ENCODE measurements around the gene DNAJC25.
"Not testable (repeated sequence)": the region's sequence is repeated elsewhere in the genome, so short reads cannot be mapped to it uniquely, and the experiment has no call there.

DNAJC25 gene

DNA sequence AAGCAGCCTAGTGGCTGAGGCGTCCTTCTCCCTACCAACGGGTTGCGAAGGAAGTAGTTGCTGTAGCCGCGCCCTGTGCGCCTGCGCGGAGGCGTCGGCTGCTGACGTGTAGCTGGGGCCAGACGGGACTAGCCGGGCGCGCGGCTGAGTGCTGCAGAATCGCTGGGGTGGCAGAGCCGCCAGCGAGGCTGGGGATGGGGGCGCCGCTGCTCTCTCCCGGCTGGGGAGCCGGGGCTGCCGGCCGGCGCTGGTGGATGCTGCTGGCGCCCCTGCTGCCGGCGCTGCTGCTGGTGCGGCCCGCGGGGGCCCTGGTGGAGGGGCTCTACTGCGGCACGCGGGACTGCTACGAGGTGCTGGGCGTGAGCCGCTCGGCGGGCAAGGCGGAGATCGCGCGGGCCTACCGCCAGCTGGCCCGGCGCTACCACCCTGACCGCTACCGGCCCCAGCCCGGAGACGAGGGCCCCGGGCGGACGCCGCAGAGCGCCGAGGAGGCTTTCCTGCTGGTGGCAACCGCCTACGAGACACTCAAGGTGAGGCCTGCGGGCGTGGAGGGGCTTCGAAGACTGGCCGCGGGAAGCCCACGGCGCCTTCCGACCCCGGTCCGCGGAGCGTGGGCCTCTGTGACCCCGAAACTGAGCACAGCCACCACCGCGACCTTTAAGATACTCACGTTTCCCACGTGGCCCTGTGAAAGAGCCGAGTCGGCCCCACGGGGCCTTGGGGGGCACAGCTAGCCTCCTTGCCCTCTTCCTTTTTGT lies at the start of gene DNAJC25:
DNAJC25 (plus strand) TSS at position 121 of the 758 bp plus-strand sequence; CDS start at position 195, 74 bp downstream.
- peak; percentile 96 for DNase-seq

DNA sequence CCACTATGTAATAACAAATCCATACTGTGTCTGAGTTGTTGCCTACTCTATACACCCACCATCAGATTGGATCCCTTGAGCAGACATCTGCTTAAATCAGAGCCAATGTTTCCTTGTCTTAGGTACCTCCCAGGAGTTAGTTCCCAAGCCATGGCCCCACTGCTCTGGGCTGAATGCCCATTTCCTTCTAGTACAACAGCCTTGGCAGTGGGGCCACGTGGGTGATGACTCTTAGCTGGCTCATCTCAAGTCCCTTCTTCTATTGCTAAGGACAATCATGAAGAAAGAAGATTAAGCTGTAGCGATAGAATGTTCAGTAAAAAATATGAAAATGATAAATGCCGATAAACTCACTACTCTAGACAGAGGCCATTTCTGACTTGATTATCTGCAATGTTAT lies 48.2 kb upstream of the DNAJC25 start:
- no peak for DNase-seq

DNA sequence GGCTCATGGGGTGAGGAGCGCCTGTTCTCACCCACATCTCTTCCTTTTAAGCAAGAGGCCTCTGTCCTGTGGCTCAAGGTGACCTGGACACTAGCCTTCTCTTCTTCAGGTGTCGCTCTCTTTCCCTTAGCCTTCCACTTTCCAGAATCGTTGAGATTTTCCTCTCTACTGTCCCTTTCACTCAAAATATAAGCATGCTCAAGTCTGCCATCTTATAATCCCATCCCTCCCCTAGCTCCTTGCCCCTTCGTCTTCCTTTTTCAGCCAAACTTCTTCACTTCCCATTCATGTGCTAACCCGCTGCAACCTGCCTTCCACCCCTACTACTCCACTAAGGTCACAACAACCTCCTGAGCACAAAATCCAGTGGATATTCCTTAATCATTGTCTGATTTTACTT lies 44.8 kb upstream of the DNAJC25 start:
- DNase-seq, result no peak

DNA sequence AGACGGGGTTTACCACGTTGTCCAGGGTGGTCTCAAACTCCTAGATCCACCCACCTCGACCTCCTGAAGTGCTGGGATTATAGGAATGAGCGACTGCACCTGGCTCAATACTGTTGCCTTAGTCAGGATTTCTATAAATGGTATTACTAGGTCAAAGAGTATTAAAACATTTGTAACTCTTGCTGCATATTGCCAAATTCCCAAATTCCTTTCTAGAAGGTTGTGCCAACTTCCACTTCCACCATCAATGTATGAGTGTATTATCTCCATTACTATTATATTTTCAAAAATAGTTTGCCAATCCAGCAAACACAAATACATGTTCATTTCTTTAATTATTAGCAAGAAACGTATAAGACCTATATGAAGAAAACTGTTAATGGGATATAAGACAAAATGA lies 42.3 kb upstream of the DNAJC25 start:
- DNase-seq, result no peak

DNA sequence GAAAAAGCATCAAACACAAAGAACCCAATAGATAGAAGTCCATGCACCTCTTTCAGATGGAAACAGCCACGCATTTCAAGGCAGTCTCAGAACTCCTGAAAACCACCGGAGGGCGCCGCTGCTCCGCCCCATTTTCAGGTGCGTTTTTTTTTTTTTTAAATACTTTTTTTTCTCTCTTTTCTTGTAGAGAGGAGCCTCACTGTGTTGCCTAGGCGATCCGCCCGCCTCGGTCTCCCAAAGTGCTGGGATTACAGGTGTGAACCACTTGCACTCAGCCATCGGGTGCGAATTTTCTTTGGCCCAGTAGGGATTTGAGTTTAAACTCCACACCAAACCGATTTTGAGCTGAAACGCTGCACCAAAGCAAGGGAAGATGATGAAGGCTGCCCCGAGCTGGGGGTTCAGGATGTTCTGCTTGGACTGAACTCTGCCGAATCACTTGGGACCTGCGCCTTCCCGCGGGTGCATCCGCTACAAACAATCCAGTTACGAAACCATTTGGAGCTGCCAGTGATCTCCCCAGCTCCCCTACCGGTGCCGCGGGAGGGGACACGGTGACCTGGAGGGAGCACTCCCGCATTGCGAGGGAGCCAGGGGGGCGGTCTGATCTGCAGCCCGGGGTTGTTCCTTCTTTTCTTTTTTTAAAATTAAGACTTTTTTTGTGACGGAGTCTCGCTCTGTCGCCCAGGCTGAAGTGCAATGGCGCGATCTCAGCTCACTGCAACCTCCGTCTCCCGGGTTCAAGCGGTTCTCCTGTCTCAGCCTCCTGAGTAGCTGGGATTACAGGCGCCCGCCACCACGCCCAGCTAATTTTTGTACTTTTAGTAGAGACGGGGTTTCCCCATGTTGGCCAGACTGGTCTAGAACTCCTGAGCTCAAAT lies 33.0 kb upstream of the DNAJC25 start:
- no peak for DNase-seq

DNA sequence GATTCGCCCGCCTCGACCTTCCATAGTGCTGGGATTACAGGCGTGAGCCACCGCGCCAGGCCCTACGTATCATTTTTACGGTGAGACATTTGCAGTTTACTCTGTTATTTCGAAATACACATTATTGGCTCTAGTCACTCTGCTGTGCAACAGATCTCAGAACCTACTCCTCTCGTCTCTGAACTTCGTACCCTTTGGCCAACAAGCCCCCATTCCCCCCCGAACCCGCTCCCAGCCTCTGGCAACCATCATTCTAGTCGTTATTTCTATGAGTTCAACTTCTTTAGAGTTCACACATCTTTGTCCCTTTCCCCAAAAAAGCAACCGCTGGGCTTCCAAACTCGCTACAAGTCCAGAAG lies 32.4 kb upstream of the DNAJC25 start:
- DNase-seq, result no peak

DNA sequence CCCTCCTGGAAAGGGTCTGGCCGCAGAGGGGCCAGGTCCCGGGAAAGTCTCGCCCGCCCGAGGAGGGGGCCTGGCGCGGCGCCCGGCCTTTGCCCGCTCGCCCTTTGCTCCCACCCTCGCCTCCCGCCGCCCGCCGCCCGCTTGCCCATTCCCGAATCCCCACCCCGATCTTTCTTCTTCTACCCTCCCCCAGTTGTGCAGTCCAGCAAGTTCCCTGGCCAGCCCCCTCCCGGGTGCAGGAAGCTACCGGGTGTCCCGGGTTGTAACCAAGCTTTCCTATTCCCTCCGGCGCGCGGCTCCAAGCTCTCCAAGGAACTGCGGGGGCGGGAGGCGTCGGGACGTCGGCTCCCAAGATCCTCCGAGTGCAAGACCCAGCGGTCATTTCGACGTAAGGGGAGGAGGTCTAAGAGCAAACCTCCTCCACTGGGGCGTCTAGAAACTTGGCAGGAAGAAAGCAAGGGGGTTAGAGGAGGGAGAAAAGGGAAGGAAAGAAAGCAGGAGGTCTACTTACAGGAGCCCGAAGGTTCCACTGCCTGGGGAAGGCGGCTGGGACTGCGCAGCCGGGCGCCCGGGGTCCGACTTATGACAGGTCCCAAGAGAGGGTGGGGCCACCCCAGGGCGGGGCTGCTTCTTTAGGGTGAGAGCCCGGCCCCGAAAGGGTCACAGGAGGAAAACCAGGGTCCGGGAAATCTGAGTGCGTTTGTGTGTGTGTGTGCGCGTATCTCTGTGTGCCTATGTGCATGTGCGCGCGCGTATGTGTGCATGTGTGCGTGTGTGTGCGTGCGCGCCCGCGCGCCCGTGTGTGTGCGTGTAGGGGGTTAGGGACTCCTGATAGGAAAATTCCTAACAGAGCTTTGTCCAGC lies 31.8 kb upstream of the DNAJC25 start, which contains the start of gene PTGR1:
PTGR1 (minus strand) TSS at position 556 of the 863 bp plus-strand sequence. CDS start 2,225 bp downstream, outside the sequence.
- DNase-seq, result peak; percentile 51

DNA sequence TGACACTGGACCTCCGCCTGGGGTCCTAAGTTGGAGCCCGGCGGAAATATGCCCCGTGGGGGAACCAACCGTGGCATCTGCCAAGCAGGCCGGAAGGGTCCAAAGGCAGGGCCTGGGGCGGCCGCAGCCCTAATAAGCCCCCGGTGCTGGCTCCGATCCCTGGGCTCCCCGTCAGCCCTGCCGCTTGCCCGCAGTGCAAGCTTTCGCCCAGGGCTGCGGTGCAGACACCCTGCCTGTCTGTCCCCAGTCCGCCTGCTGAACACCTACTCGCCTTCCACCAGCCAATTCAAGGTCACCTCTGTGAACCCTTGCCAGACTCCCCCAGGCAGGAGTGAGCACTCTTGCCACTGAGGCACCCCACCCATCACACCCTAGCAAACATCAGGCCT lies 31.2 kb upstream of the DNAJC25 start:
- DNase-seq, result no peak

DNA sequence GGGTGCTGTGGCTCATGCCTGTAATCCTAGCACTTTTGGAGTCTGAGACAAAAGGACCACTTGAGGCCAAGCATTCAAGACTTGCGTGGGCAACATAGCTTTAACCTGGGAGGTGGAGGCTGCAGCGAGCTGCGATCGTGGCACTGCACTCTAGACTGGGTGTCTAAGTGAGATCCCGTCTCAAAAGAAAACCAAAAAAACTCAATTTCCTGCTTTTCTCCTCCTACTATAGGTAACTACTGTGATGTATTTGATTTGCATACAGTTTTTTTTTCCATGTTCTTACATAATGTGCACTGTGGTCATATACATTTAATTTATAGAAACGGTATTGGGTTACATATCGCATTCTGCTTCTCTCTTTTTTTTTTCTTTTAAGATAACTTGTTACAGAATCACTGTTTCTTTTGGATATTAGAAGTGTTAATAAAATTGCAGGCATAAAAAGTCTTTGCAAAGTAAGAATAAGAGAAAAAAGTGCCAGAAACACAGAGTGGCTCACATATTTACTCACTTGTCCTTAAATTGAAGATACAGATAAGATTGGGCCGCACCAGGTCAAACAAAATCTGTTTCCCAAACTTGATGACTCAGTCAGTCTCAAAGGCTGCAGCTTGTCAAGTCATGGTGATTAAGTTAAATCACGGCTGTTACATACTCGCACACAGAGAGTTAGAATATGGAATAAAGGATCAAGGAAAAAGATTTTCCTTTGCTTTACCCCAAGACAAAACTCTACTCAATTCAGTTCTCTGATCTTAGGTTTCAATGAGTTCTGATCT lies 29.7 kb upstream of the DNAJC25 start:
- no peak for DNase-seq

DNA sequence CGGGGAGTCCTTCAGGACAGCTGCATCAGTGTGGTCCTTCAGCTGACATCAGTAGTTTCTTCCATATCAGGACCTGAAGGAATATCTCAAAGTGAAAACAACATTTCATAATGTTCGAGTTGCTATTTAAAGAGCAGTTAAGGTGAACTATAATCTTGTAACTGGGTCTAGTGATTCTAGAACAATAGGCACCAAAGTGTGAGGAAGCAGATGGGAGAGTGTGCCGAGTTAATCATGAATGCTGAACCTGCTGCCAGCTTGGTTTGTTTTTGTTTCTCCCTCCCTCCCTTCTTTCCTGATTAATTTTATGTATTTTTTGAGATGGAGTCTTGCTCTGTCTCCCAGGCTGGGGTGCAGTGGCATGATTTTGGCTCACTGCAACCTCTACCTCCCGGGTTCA lies 28.1 kb upstream of the DNAJC25 start:
- DNase-seq, result no peak

DNA sequence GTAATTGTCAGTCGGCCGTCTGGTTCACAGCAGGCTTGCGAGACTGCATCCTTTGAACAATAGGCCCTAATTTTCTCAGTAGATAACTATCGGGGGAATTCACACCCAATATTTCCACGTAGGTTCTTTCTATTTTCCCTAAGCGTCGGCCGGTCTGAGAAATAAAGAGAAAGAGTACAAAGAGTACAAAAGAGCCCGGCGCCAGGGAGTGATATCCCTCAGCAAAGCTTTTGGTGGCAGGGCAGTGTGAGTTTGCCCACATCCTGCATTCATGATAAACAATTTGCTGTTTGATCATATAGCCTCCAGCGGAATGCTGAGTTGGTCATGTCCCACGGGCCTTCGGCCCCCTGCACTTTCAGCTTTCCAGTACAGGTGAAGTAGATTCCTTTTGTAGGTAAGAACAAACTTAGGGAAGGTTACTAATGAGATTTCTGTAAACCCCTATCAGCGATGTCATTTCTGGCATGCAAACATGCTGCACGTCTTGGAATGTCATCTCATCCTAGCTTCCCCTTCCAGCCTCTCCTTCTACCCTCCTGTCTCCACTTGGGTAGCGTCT lies 27.0 kb upstream of the DNAJC25 start:
- no peak for DNase-seq

DNA sequence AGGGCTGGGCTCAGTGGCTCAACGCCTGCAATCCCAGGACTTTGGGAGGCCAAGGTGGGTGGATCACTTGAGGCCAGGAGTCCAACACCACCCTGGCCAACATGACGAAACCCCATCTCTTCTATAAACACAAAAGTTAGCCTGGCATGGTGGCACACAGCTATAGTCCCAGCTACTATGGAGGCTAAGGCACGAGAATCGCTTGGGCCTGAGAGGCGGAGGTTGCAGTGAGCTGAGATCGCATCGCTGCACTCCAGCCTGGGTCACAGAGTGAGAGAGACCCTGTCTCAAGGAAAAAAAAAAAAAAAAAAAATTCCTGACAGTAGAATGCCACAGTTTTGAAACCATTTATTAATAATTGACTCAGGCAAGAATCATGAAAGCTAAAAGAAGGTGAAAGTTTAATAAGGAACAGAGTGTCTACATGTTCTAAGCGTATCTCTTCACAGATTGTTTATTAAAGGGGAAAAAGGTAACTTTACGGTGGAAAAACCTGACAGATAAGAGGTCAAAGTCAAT lies 26.0 kb upstream of the DNAJC25 start:
- DNase-seq, result no peak

DNA sequence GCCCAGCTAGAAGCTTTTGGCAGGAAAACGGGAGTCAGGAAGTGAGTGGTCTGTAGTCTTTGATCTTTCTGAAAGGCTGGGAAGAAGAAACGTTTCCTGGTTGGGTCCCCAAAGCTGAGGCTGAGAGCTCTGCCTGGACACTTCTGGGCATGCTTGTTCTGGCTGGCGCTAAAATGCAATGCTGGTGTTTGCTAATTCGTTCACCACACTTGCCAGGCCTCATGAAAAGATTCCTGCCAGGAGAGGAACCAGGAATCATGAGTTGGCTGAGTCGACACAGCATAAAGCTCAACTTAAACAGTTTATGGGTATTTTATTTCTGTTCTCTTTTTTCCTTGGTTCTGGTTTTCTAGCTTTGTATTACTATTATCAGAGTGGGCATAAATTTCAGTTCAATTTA lies 21.0 kb upstream of the DNAJC25 start:
- DNase-seq, result no peak

DNA sequence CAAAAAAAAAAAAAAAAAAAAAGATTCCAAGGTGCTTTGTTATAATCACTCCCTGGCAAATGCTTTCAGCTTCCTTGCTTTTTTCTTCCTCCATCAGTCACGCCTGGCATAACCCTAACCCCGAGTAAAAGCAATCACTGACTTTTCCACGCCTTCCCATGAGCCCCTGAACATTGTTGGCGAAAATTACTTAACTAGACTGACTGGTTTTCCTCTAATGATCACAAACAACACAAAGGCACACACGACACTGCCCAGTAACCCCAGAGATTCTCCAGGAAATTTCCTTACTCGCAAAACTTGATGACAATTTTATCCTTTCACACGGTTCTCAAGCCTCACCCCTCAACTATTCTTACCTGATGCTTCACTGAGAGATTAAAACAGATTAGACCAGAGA lies 20.3 kb upstream of the DNAJC25 start:
- no peak for DNase-seq

DNA sequence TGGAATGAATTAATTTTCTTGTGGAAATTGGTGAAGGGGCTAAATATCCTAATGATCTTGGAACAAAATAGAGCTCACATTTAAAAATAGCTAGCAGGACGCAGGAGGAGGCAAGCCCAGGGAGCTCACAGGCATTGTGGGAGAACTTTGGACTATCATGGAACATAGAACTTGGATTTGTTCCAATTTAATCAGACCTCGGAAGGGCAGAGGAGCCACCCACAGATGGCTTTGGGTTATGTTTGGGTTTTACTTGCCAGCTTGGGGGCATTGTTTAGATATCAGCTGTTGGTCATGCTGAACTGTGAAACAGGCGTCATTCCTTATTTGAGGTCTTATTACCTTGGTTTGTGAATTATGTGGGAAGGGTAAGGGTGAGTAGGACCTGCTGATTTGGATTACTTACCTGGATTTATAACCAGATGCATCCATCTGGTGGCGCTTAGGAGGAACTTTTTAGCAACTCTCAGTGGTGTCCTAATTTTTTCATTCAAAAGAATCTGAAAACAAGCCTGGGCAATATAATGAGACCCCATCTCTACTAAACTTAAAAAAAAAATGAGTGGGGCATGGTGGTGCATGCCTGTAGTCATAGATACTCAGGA lies 17.6 kb upstream of the DNAJC25 start:
- peak; percentile 49 for DNase-seq

DNA sequence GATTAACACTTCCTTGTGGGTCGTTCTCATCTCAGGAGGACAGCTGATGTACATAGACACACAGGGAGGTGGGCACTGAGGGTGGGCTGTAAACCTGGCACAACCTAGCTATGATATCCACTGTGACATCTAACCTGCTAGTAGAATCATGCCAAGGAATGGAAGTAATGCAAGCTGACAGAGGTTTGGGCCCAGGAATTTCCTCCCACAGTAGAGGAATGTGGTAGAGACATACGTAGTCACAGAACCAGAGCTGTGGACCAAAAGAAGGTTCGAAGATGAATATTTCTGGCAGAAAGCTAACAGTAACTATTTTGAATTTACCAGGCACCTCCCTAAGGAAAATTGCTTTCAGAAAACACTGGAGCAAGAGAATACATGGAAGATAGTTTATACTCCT lies 15.2 kb upstream of the DNAJC25 start:
- no peak for DNase-seq

DNA sequence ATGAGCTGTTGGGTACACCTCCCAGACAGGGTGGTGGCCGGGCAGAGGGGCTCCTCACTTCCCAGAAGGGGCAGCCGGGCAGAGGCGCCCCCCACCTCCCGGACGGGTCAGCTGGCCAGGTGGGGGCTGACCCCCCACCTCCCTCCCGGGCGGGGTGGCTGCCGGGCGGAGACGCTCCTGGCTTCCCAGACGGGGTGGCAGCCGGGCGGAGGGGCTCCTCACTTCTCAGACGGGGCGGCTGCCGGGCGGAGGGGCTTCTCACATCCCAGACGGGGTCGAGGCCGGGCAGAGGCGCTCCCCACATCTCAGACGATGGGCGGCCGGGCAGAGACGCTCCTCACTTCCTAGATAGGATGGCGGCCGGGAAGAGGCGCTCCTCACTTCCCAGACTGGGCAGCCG lies 13.8 kb upstream of the DNAJC25 start:
- not testable (repeated sequence) for DNase-seq

DNA sequence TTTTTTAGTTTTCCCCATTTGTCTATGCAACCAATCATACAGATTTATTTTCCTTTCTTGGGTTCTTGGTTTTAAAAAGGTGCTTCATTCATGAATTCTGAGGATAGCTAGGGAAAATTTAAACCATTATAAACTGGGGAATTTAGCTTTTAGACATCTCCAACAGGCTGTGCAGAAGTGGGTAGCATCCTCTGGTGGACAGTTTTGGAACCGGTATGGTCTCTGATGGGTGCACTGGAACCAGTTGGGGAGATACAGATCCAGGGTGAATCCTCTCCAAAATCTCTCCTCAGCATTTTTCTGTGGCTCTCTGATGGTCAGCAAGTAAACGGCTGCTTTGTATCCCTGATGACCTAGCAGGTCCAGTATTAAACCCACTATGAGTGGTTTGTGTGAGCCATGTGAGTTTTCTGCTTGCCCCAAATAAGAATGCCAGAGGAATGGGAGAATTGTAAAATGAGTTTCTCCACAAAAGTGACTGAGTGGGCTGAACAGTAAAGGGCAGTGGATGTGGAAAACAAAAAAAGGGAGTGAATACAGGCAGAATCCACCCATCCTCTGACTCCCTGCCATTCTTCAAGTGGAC lies 9.1 kb upstream of the DNAJC25 start:
- no peak for DNase-seq

DNA sequence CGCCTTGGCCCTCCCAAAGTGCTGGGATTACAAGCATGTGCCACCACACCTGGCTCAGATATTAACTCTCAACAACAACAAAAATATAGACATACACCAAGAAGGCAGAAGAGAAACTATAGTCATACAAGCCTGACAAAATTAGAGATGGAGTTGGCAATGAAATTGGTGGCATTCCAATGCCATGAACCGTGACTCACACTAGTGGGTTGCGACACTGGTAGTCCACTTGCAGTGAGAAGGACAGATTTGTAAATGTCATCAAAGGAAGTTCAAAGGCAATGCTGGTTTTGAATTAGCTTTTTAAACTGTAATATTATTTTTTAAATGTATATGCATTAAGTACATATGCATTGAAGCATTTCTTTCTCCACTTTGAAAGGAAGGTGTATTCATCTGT lies 8.5 kb upstream of the DNAJC25 start:
- DNase-seq, result no peak

DNA sequence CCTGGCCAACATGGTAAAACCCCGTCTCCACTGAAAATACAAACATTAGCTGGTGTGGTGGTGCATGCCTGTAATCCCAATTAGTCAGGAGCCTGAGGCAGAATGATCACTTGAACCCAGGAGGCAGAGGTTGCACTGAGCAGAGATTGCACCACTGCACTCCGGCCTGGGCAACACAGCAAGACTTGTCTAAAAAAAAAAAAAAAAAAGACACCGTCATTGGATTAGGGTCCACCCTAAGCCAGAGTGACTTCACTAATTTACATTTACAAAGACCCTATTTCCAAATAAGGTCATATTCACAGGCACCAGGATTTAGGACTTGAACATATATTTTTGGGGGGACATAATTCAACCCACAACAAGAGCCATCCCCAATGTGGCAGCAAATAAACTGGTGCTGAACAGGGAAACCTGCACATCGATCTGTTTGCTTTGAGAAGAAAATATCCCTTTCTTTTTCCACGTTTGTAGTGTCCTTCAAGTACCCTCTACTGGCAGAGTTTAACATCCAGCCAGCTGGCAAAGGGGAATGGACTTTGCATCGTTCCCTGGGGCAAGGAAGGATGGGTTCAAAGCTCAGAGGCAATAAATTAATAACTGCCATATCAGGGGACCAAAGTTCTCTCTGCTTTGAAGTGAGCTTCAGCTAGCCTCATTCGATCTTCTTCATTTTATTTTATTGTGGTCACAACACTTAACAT lies 3.7 kb upstream of the DNAJC25 start:
- no peak for DNase-seq
